GM18517 (cell line): Measurements from ENCODE around the gene KCND3.

Source experiments
- ATAC-seq: cut with Tn5 transposase; IDR thresholded peaks from one replicate; pipeline ENCODE4 v1.9.1; 2021; ENCODE audit warnings: mild to moderate bottlenecking, moderate library complexity; ENCODE audit not compliant: unreplicated experiment

The KCND3 gene

GRCh38 chr1:111988743-111989453 is 570 bp downstream of the KCND3 start:
- ATAC-seq = no peak

- no peak for ATAC-seq
Measured at GRCh38 chr1:111988377-111988742, 1.1 kb downstream of the KCND3 start.

GRCh38 chr1:111987502-111987901 is 2.0 kb downstream of the KCND3 start:
- no peak for ATAC-seq

GRCh38 chr1:111983500-111983899 is 6.0 kb downstream of the KCND3 start:
- ATAC-seq = no peak

- ATAC-seq = no peak
Measured at GRCh38 chr1:111982428-111982827, 7.0 kb downstream of the KCND3 start.

- no peak for ATAC-seq
Measured at GRCh38 chr1:111981871-111982270, 7.6 kb downstream of the KCND3 start.

- no peak for ATAC-seq
Measured at GRCh38 chr1:111981090-111981489, 8.4 kb downstream of the KCND3 start.

GRCh38 chr1:111980686-111981085 is 8.8 kb downstream of the KCND3 start:
- ATAC-seq = no peak

- no peak for ATAC-seq
Measured at GRCh38 chr1:111978695-111979094, 10.8 kb downstream of the KCND3 start.

- ATAC-seq = no peak
Measured at GRCh38 chr1:111977378-111977777, 12.1 kb downstream of the KCND3 start.

- no peak for ATAC-seq
Measured at GRCh38 chr1:111976842-111977241, 12.6 kb downstream of the KCND3 start.

GRCh38 chr1:111976332-111976731 is 13.1 kb downstream of the KCND3 start:
- ATAC-seq = no peak

GRCh38 chr1:111973150-111973790 is 16.2 kb downstream of the KCND3 start:
- ATAC-seq = no peak

- no peak for ATAC-seq
Measured at GRCh38 chr1:111971396-111971795, 18.1 kb downstream of the KCND3 start.

- no peak for ATAC-seq
Measured at GRCh38 chr1:111968511-111968910, 21.0 kb downstream of the KCND3 start.

- no peak for ATAC-seq
Measured at GRCh38 chr1:111967886-111968285, 21.6 kb downstream of the KCND3 start.

GRCh38 chr1:111967067-111967690 is 22.3 kb downstream of the KCND3 start:
- ATAC-seq = no peak

- no peak for ATAC-seq
Measured at GRCh38 chr1:111965781-111966443, 23.6 kb downstream of the KCND3 start.

GRCh38 chr1:111963985-111964738 is 25.3 kb downstream of the KCND3 start:
- no peak for ATAC-seq

GRCh38 chr1:111961773-111962565 is 27.5 kb downstream of the KCND3 start:
- no peak for ATAC-seq
